Lower leg skin (tissue), 4 donors: ENCODE data around the gene SCFD2. TPM values are rescaled to one million over a fixed set of nuclear protein-coding genes. Genes with fewer than 3 reads are reported as not detected.

ENCODE experiments used
- DNase-seq, 2 donors: peaks; one replicate each; pipeline ENCODE4 v3.0.0-alpha.2; 2019; ENCODE audit warnings: low spot score in 2 of 2
- H3K4me3 ChIP-seq: fragments of 200-600 bp; sonication (generic); 2 replicates; pipeline ENCODE4 v1.5.1; 2017; ENCODE audit warnings: mild to moderate bottlenecking, low read depth; ENCODE audit not compliant: poor library complexity, severe bottlenecking
- CTCF ChIP-seq, 3 donors: fragments of 450-650 bp; IDR thresholded peaks; one replicate each; pipeline ENCODE4 v1.5.1; 2016; ENCODE audit warnings: antibody characterized with exemption in 3 of 3, mild to moderate bottlenecking in 3 of 3, moderate library complexity in 2 of 3
- POLR2A ChIP-seq, 2 donors: fragments of 450-650 bp; IDR thresholded peaks; one replicate each; pipeline ENCODE4 v1.6.1; 2016 to 2017; ENCODE audit warnings: antibody characterized with exemption in 2 of 2, mild to moderate bottlenecking in 1 of 2, moderate library complexity in 1 of 2
- WGBS, 2 donors: methylation state at CpG; one replicate each; pipeline ENCODE4 v1.1.5; 2018; 5-methylcytosine and 5-hydroxymethylcytosine counted together
- intact Hi-C: fragments of 100-400 bp; cut with DNase I; formaldehyde crosslinking; loops from one replicate; pipeline ENCODE4 v1.15.0; 2023; ENCODE audit warnings: low total_unique reads
- total RNA-seq, 4 donors: library from RNA; depleted of rRNA; stranded (reverse); fragments of >200 nt; gene quantifications; one replicate each; pipeline ENCODE4 v1.1.0, GENCODE V29; 2016

SCFD2 gene
- total RNA-seq, 4 donors from 2014 or later: 13.6 to 23.3 (median 19.0) TPM

- intact Hi-C loops: no loop called here
- WGBS, 2 donors: 86 to 90% methylated on average over 4 of the region's 4 CpGs
- no peak for DNase-seq
- TF ChIP-seq POLR2A (IDR thresholded peaks at IDR 0.05) (no peak), CTCF (IDR thresholded peaks at IDR 0.05) (no peak)
- no peak overlapping the region for H3K4me3 ChIP-seq
Observed at GRCh38 chr4:53374777-53375258, 9.0 kb upstream of the SCFD2 start.

- no peak for TF ChIP-seq POLR2A (IDR thresholded peaks at IDR 0.05)
- no peak for TF ChIP-seq CTCF (IDR thresholded peaks at IDR 0.05)
- intact Hi-C loops: no loop called here
- 80 to 81% methylated on average over 4 of the region's 4 CpGs for WGBS, 2 donors
- no peak for DNase-seq
- H3K4me3 ChIP-seq: no peak overlapping the region
Observed at GRCh38 chr4:53371843-53372521, 6.1 kb upstream of the SCFD2 start.

- no peak for TF ChIP-seq POLR2A (IDR thresholded peaks at IDR 0.05)
- no peak for TF ChIP-seq CTCF (IDR thresholded peaks at IDR 0.05)
- H3K4me3 ChIP-seq: no peak overlapping the region
- 87 to 89% methylated on average over 3 of the region's 3 CpGs for WGBS, 2 donors
- intact Hi-C loops: no loop called here
- DNase-seq: no peak
Observed at GRCh38 chr4:53371049-53371448, 5.2 kb upstream of the SCFD2 start.

GRCh38 chr4:53367721-53368120 lies 1.9 kb upstream of the SCFD2 start:
- whole genome bisulfite sequencing, 2 donors: 32 to 38% methylated on average over 2 of the region's 2 CpGs
- TF ChIP-seq POLR2A (IDR thresholded peaks at IDR 0.05): no peak
- TF ChIP-seq CTCF (IDR thresholded peaks at IDR 0.05): no peak
- no peak overlapping the region for H3K4me3 ChIP-seq
- no peak for DNase-seq
- intact Hi-C loops: no loop called here

GRCh38 chr4:53366301-53366716 lies 448 bp upstream of the SCFD2 start:
- WGBS, 2 donors: 13 to 15% methylated on average over 8 of the region's 8 CpGs
- TF ChIP-seq POLR2A (IDR thresholded peaks at IDR 0.05): no peak
- TF ChIP-seq CTCF (IDR thresholded peaks at IDR 0.05): no peak
- H3K4me3 ChIP-seq: peak overlapping the region; percentile 25
- intact Hi-C loops: no loop called here
- DNase-seq: no peak

- WGBS, 2 donors: 0% methylated on average over 8 of the region's 8 CpGs
- peak overlapping the region; percentile 80 for H3K4me3 ChIP-seq
- intact Hi-C loops: no loop called here
- DNase-seq: no peak
- TF ChIP-seq CTCF (IDR thresholded peaks at IDR 0.05): no peak
- no peak for TF ChIP-seq POLR2A (IDR thresholded peaks at IDR 0.05)
Observed at GRCh38 chr4:53365121-53365485, 758 bp downstream of the SCFD2 start.
